HL-60 (cell line): ENCODE data around the gene PRMT9.

Source experiments
- DNase-seq, 2 experiments: peaks; one replicate each; pipeline ENCODE4 v3.0.0-alpha.2; 2010 to 2020; ENCODE audit warnings: low read depth in 1 of 2, low spot score in 1 of 2
- H3K27ac ChIP-seq: fragments of 250-450 bp; sonication (Bioruptor Pico); replicated peaks from 2 replicates; pipeline ENCODE4 v1.5.1; 2020; ENCODE audit warnings: mild to moderate bottlenecking, moderate library complexity
- H3K27me3 ChIP-seq: fragments of 250-450 bp; sonication (Bioruptor Pico); 2 replicates; pipeline ENCODE4 v1.5.1; 2021; ENCODE audit warnings: mild to moderate bottlenecking, moderate library complexity; ENCODE audit not compliant: insufficient read depth, poor library complexity, severe bottlenecking
- H3K4me3 ChIP-seq: replicated peaks from 2 replicates; pipeline ENCODE4 v1.5.1; 2011; ENCODE audit warnings: mild to moderate bottlenecking, control low read depth, low read length; ENCODE audit not compliant: insufficient read depth
- CTCF ChIP-seq: IDR thresholded peaks from one replicate; pipeline ENCODE4 v1.5.1; 2011; ENCODE audit warnings: low read length, control low read depth, inconsistent platforms; ENCODE audit not compliant: insufficient read depth
- GABPA ChIP-seq: IDR thresholded peaks from 2 replicates; pipeline ENCODE4 v1.6.1; 2012; ENCODE audit warnings: low read depth
- POLR2AphosphoS5 ChIP-seq: IDR thresholded peaks from 2 replicates; pipeline ENCODE4 v1.6.1; 2012; ENCODE audit warnings: low read depth
- REST ChIP-seq: IDR thresholded peaks from 2 replicates; pipeline ENCODE4 v1.6.1; 2012; ENCODE audit warnings: low read depth; ENCODE audit not compliant: insufficient replicate concordance
- SPI1 ChIP-seq: IDR thresholded peaks from 2 replicates; pipeline ENCODE4 v1.6.1; 2012; ENCODE audit warnings: low read depth, mild to moderate bottlenecking, borderline replicate concordance

Gene PRMT9

GRCh38 chr4:147635348-147635747 is 48.6 kb downstream of the PRMT9 start:
- Histone ChIP-seq H3K27me3 (no peaks in the 10 kb centered on the region), H3K4me3 (no peak overlapping the region), H3K27ac (no peak overlapping the region)
- DNase-seq = no peak
- no peak for TF ChIP-seq CTCF
- TF ChIP-seq GABPA = no peak

DNA sequence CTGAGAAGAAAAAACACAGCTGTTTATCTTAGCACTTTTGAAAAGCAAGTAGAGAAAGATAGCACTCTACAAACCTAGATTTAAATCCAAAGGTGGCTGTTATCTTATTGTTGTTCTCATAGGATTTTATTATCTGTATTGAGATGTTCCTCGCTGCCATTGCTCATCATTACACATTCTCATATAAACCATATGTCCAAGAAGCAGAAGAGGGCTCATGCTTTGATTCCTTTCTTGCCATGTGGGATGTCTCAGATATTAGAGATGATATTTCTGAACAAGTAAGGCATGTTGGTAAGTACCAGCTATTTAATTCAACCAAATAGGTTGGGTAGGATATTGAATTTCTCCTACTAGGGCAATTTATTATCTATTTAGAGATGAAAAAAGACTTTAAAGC is 50.3 kb downstream of the PRMT9 start:
- no peak for DNase-seq
- Histone ChIP-seq H3K4me3 (no peak overlapping the region), H3K27ac (no peak overlapping the region), H3K27me3 (no peaks in the 10 kb centered on the region)
- TF ChIP-seq REST (no peak), POLR2AphosphoS5 (no peak), SPI1 (no peak), GABPA (no peak), CTCF (no peak)

DNA sequence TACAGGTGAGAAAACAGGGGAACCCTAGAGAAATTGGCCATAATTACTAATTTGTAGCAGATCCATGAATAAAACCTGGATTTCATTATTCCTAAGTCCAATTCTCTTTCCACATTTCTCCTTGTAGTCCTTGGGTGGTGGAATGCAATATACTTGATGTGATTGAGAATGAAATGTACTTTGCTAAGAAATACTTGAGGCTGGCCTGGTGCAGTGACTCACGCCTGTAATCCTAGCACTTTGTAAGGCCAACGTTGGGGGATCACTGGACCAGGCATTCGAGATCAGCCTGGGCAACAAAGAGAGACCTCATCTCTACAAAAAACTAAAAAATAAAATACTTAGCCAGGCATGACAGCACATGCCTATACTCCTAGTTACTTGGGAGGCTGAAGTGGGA is 50.9 kb downstream of the PRMT9 start:
- H3K27me3 ChIP-seq = no peaks in the 10 kb centered on the region
- no peak overlapping the region for H3K27ac ChIP-seq
- no peak for DNase-seq
- TF ChIP-seq POLR2AphosphoS5 = no peak
- TF ChIP-seq CTCF = no peak
- no peak for TF ChIP-seq SPI1
- TF ChIP-seq REST = no peak
- TF ChIP-seq GABPA = no peak
- H3K4me3 ChIP-seq = no peak overlapping the region
